GM12875 (cell line): ENCODE results near the gene SYPL2.

Experiments used
- H3K4me3 ChIP-seq: one replicate; pipeline ENCODE4 v1.5.1; 2011; ENCODE audit warnings: low read depth, low read length, control low read depth
- CTCF ChIP-seq: IDR thresholded peaks from 2 replicates; pipeline ENCODE4 v1.5.1; 2011; ENCODE audit warnings: low read depth, mild to moderate bottlenecking, control low read depth, inconsistent platforms, low read length, moderate library complexity, borderline replicate concordance; ENCODE audit not compliant: insufficient read depth

Gene SYPL2

DNA sequence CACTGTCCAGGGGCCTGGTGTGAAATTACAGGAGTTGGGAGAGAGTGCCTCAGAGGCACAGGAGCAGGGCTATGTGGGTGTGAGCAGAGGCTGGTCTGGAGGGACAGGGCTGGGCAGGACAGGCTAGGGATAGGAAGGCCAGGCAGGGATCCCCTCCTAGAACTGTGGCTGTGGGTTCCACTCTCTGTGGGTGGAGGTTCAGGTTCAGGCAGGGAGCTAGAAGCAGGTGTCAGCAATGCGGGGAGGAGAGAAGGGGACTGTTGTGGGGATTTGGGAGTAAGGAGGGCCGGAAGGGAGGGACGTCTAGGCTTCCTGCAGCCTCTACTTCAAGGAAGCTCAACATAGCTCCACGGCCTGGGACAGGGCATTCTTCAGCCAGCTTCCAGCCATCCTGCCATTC lies 65.0 kb downstream of the SYPL2 start:
- no peak overlapping the region for H3K4me3 ChIP-seq
- TF ChIP-seq CTCF = no peak
